ENCODE measurements around the gene ITLN2.
A peak's percentile ranks its signal among the peaks of the same experiment; 100 is the strongest.
"Not testable (repeated sequence)": the region's sequence is repeated elsewhere in the genome, so short reads cannot be mapped to it uniquely, and the experiment has no call there.

Gene ITLN2

DNA sequence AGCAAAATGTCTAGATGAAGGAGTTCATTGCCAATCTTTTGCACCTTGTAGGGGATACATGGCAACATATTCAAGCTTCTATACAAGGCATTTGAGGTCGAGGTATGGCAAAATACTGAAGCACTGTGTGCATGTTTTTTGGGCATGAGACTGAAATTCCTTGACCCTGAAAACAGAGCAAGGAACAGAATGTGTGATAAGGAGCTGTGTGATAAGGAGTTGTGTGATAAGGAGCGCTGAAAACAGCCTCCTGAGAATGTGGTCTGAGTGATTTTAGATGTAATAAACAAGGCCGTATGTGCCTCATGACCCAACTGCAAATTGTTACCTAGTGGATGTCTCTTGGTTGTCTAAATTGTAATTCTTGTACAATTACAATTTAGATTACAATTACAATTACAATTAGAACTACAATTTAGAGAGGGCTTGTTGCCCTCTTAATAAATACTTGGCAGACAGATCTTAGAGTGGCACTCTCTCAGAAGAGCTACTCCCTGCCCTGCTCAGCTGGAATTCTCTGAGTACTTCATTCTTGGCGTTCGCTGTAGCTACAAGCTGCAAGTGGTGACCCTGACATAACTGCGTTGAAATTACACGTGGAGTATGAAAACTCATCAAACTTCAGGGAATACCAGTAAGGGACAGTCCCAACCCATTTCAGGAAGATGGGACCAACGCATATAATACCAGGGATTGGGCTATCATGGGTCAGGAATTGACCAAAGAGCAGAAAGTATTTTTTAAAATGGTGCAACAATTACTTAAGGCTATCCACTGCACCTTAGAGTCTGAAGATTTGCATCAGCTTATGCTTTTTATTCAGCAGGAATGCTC lies 49.6 kb downstream of the ITLN2 start:
- DNase-seq = peak; percentile 45

DNA sequence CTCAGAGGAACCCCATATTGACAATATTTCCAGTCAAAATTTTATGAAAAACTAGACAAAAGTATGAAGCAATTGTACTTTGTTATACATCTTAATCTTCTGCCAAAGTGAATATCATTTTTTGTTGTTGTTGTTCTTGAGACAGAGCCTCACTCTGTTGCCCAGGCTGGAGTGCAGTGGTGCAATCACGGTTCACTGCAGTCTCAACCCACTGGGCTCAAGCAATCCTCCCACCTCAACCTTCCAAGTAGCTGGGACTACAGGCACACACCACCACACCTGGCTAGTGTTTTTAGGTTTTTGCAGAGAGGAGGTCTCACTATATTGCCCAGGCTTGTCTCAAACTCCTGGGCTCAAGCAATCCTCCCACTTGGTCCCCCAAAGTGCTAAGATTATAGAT lies 52.4 kb downstream of the ITLN2 start:
- DNase-seq = not testable (repeated sequence)

DNA sequence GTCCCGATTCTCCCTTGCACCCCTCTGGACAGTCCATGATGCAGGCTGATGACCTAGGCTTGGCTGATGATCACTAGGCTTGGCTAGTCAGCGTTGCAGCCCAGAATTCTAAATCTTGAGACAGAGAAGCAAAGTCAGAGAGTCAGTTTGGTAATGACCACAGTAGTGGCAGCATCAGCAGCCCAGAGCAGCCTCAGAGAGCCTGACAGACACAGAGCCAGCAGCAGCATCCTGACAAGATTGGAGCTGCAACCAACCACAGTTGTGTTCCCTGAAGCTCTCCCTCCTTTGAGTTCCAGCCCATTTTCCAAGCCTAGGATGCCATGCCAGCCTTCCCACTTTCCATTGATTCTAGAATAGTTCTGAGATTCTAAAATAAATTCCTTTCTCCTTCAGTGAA lies 52.8 kb downstream of the ITLN2 start:
- no peak for DNase-seq

DNA sequence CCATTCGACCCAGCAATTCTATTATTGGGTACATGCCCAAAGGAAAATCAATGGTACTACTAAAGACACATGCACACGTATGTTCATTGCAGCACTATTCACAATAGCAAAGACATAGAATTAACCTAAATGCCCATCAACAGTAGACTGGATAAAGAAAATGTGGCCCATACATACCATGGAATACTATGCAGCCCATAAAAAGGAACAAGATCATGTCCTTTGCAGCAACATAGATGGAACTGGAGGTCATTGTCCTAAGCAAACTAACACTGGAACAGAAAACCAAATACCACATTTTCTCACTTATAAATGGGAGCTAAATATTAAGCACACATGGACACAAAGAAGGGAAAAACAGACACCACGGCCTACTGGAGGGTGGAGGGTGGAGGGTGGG lies 53.9 kb downstream of the ITLN2 start:
- not testable (repeated sequence) for DNase-seq

Data from hematopoietic multipotent progenitor cell treated with erythropoietin and hydrocortisone succinate and interleukin-3 and kit ligand, for 4 days (in vitro differentiated cells).